Loucy (cell line): ENCODE measurements around the gene STK4.

Source experiments
- H2AFZ ChIP-seq: fragments of 200-600 bp; sonication (generic); 2 replicates; pipeline ENCODE4 v1.6.0; 2016; ENCODE audit warnings: antibody characterized with exemption, mild to moderate bottlenecking, low read length, moderate library complexity
- H3F3A ChIP-seq: fragments of 200-600 bp; 2 replicates; pipeline ENCODE4 v1.6.0; 2016; ENCODE audit warnings: antibody characterized with exemption, low read depth, mild to moderate bottlenecking
- H3K27me3 ChIP-seq: fragments of 200-600 bp; sonication (generic); 2 replicates; pipeline ENCODE4 v1.6.1; 2014; ENCODE audit warnings: low read length, mild to moderate bottlenecking; ENCODE audit not compliant: insufficient read depth, poor library complexity, severe bottlenecking
- H3K36me3 ChIP-seq: fragments of 200-600 bp; sonication (generic); 2 replicates; pipeline ENCODE4 v1.6.1; 2016; ENCODE audit warnings: low read length; ENCODE audit not compliant: insufficient read depth
- H3K4me1 ChIP-seq: fragments of 200-600 bp; sonication (generic); 2 replicates; pipeline ENCODE4 v1.5.1; 2014; ENCODE audit warnings: low read length, mild to moderate bottlenecking; ENCODE audit not compliant: insufficient read depth, poor library complexity, severe bottlenecking
- H3K4me2 ChIP-seq: fragments of 200-600 bp; sonication (generic); 2 replicates; pipeline ENCODE4 v1.6.0; 2014; ENCODE audit warnings: antibody characterized with exemption, low read length, low read depth, mild to moderate bottlenecking; ENCODE audit not compliant: poor library complexity, severe bottlenecking
- H3K4me3 ChIP-seq: fragments of 200-600 bp; sonication (generic); 2 replicates; pipeline ENCODE4 v1.5.1; 2014; ENCODE audit warnings: low read length, mild to moderate bottlenecking, mixed read lengths; ENCODE audit not compliant: poor library complexity, severe bottlenecking
- H3K79me2 ChIP-seq: fragments of 200-600 bp; sonication (generic); 2 replicates; pipeline ENCODE4 v1.6.1; 2014; ENCODE audit warnings: low read length; ENCODE audit not compliant: insufficient read depth
- H3K9ac ChIP-seq: fragments of 200-600 bp; sonication (generic); 2 replicates; pipeline ENCODE4 v1.6.0; 2014; ENCODE audit warnings: mild to moderate bottlenecking, low read depth, low read length, moderate library complexity; ENCODE audit not compliant: poor library complexity, severe bottlenecking
- H3K9me2 ChIP-seq: fragments of 200-600 bp; sonication (generic); replicated peaks from 2 replicates; pipeline ENCODE4 v1.6.1; 2016; ENCODE audit warnings: low read depth, low read length, mixed read lengths
- H3K9me3 ChIP-seq: fragments of 200-600 bp; sonication (generic); 2 replicates; pipeline ENCODE4 v1.6.1; 2014; ENCODE audit warnings: mild to moderate bottlenecking, antibody characterized with exemption, low read length, low read depth; ENCODE audit not compliant: insufficient read depth
- H4K20me1 ChIP-seq: fragments of 200-600 bp; sonication (generic); 2 replicates; pipeline ENCODE4 v1.6.0; 2014; ENCODE audit warnings: antibody characterized with exemption, low read length, mild to moderate bottlenecking; ENCODE audit not compliant: insufficient read depth, poor library complexity, severe bottlenecking
- EZH2phosphoT487 ChIP-seq: fragments of 200-600 bp; IDR thresholded peaks from 2 replicates; pipeline ENCODE4 v1.6.1; 2018; ENCODE audit warnings: antibody characterized with exemption, mild to moderate bottlenecking, moderate library complexity, borderline replicate concordance
- TF ChIP-seq, protein P1 (sequence below): fragments of 200-600 bp; sonication (generic); conservative IDR thresholded peaks from 2 replicates; pipeline ENCODE4 v1.5.1; 2014; ENCODE audit warnings: mild to moderate bottlenecking, antibody characterized with exemption, low read length

STK4 gene

GRCh38 chr20:45049438-45049837 lies 83.1 kb downstream of the STK4 start:
- Histone ChIP-seq H3K9ac (peak overlapping the region; percentile 56), H2AFZ (no peak overlapping the region), H3K4me3 (peak overlapping the region; percentile 41), H3K9me2 (no peaks in the 10 kb centered on the region), H4K20me1 (no peaks in the 10 kb centered on the region), H3K36me3 (no peaks in the 10 kb centered on the region), H3F3A (peaks cover 22% of the 10 kb centered on the region; the same call in 1 of the 2 replicates), H3K4me2 (peak overlapping the region; percentile 81), H3K79me2 (peaks cover 12% of the 10 kb centered on the region; the same call in 1 of the 2 replicates), H3K9me3 (no peaks in the 10 kb centered on the region), H3K27me3 (no peaks in the 10 kb centered on the region), H3K4me1 (peaks cover 56% of the 10 kb centered on the region)
- TF ChIP-seq EZH2phosphoT487, result no peak
- TF ChIP-seq, protein P1, sequence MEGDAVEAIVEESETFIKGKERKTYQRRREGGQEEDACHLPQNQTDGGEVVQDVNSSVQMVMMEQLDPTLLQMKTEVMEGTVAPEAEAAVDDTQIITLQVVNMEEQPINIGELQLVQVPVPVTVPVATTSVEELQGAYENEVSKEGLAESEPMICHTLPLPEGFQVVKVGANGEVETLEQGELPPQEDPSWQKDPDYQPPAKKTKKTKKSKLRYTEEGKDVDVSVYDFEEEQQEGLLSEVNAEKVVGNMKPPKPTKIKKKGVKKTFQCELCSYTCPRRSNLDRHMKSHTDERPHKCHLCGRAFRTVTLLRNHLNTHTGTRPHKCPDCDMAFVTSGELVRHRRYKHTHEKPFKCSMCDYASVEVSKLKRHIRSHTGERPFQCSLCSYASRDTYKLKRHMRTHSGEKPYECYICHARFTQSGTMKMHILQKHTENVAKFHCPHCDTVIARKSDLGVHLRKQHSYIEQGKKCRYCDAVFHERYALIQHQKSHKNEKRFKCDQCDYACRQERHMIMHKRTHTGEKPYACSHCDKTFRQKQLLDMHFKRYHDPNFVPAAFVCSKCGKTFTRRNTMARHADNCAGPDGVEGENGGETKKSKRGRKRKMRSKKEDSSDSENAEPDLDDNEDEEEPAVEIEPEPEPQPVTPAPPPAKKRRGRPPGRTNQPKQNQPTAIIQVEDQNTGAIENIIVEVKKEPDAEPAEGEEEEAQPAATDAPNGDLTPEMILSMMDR, result no peak

GRCh38 chr20:45049904-45050471 lies 83.7 kb downstream of the STK4 start:
- Histone ChIP-seq H3K9me3 (no peaks in the 10 kb centered on the region), H3K9ac (peak overlapping the region; percentile 56), H3K9me2 (no peaks in the 10 kb centered on the region), H3F3A (peaks cover 22% of the 10 kb centered on the region; the same call in 1 of the 2 replicates), H3K4me2 (peak overlapping the region; percentile 81), H3K27me3 (no peaks in the 10 kb centered on the region), H3K79me2 (peaks cover 12% of the 10 kb centered on the region; the same call in 1 of the 2 replicates), H4K20me1 (no peaks in the 10 kb centered on the region), H2AFZ (no peak overlapping the region), H3K4me3 (peak overlapping the region; percentile 41), H3K4me1 (peaks cover 56% of the 10 kb centered on the region), H3K36me3 (peaks cover 5% of the 10 kb centered on the region; the same call in 1 of the 2 replicates)
- TF ChIP-seq, protein P1, result no peak

DNA sequence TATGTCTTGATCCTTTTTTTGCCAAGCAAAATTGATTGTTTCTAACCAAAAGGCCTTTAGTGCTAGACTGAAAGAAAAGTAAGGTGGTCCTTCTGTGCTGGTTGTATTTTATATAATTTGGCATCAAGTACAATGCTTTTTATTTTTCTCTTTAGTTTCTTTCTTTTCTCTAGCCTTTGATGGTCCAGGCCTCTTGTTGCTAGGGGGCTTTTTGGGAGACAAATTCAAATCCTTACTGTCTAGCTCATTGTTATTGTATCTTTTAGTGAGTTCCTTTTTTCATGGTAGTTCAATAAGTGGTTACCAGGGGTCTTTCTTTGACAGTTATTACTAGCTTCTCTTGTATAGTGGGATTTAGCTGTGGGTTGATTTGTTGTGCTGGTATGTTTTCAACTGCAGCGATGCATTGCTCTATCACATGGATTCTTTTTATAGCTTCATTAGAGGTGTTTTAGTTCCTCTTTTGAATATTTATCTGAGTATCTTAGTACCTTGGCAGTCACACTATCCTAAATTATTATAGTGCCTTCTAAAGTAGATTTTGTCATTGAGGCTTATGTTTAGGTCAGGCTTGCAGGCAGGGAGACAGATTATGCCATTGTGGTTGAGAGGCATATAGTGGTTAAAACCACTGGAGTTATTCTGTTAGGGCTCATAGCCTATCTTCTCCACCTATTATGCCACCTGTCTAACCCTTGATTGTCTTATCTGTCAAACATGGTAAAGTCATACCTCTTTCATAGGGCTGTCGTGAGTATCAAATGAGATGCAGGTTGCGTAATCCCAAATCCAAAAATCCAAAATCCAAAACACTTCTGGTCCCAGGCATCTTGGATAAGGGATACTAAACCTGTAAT lies 85.1 kb downstream of the STK4 start:
- Histone ChIP-seq H3K27me3 (no peaks in the 10 kb centered on the region), H3F3A (peaks cover 22% of the 10 kb centered on the region; the same call in 1 of the 2 replicates), H4K20me1 (no peaks in the 10 kb centered on the region), H3K9me2 (no peaks in the 10 kb centered on the region), H3K9ac (peak overlapping the region; percentile 56), H3K36me3 (peaks cover 9% of the 10 kb centered on the region; the same call in 1 of the 2 replicates), H3K9me3 (no peaks in the 10 kb centered on the region), H3K4me3 (peak overlapping the region; percentile 50), H3K4me1 (peaks cover 61% of the 10 kb centered on the region), H2AFZ (no peak overlapping the region), H3K79me2 (peaks cover 9% of the 10 kb centered on the region; the same call in 1 of the 2 replicates), H3K4me2 (peak overlapping the region; percentile 81)
- TF ChIP-seq, protein P1, result no peak
- no peak for TF ChIP-seq EZH2phosphoT487
